Measurements from ENCODE around the gene RPS21. TPM values are rescaled to one million over a fixed set of nuclear protein-coding genes. Genes with fewer than 3 reads are reported as not detected.
A peak's percentile ranks its signal among the peaks of the same experiment; 100 is the strongest.

RPS21 gene
- total and polyA plus RNA-seq, 9 of the 15 experiments (the other 6 are each of a cell fraction or from before 2014, with no cell fraction given), result 1,380 to 5,647 (median 3,091) TPM

- TF ChIP-seq ZNF77 (CRISPR knock-in tag; IDR thresholded peaks at IDR 0.05), result no peak
- TF ChIP-seq MTF1 (CRISPR knock-in tag; IDR thresholded peaks at IDR 0.05; ENCODE audit: borderline replicate concordance), result no peak
- TF ChIP-seq PCBP2 (IDR thresholded peaks at IDR 0.05; ENCODE audit: low read depth, low read length, poor library complexity, severe bottlenecking), result no peak
- no peak for TF ChIP-seq NFIX (CRISPR knock-in tag; IDR thresholded peaks at IDR 0.05; ENCODE audit: low read depth)
- no peak for TF ChIP-seq CREB5 (CRISPR knock-in tag; IDR thresholded peaks at IDR 0.05)
- TF ChIP-seq PATZ1 (CRISPR knock-in tag; IDR thresholded peaks at IDR 0.05; ENCODE audit: borderline replicate concordance), result no peak
- TF ChIP-seq HDAC6 (IDR thresholded peaks at IDR 0.05; ENCODE audit: low read depth, low read length), result no peak
- peak; percentile 92 for TF ChIP-seq HMGN3 (IDR thresholded peaks at IDR 0.05; ENCODE audit: borderline replicate concordance, extremely low read depth, insufficient read length, low read depth, low read length)
- TF ChIP-seq ZNF586 (CRISPR knock-in tag; conservative IDR thresholded peaks at IDR 0.05), result no peak
- TF ChIP-seq ZC3H4 (CRISPR knock-in tag; IDR thresholded peaks at IDR 0.05; ENCODE audit: borderline replicate concordance), result no peak
- no peak for TF ChIP-seq KLF16 (IDR thresholded peaks at IDR 0.05)
- TF ChIP-seq ZNF12 (CRISPR knock-in tag; IDR thresholded peaks at IDR 0.05), result no peak; the same call in 1 of the 2 replicates
- TF ChIP-seq, protein P1, sequence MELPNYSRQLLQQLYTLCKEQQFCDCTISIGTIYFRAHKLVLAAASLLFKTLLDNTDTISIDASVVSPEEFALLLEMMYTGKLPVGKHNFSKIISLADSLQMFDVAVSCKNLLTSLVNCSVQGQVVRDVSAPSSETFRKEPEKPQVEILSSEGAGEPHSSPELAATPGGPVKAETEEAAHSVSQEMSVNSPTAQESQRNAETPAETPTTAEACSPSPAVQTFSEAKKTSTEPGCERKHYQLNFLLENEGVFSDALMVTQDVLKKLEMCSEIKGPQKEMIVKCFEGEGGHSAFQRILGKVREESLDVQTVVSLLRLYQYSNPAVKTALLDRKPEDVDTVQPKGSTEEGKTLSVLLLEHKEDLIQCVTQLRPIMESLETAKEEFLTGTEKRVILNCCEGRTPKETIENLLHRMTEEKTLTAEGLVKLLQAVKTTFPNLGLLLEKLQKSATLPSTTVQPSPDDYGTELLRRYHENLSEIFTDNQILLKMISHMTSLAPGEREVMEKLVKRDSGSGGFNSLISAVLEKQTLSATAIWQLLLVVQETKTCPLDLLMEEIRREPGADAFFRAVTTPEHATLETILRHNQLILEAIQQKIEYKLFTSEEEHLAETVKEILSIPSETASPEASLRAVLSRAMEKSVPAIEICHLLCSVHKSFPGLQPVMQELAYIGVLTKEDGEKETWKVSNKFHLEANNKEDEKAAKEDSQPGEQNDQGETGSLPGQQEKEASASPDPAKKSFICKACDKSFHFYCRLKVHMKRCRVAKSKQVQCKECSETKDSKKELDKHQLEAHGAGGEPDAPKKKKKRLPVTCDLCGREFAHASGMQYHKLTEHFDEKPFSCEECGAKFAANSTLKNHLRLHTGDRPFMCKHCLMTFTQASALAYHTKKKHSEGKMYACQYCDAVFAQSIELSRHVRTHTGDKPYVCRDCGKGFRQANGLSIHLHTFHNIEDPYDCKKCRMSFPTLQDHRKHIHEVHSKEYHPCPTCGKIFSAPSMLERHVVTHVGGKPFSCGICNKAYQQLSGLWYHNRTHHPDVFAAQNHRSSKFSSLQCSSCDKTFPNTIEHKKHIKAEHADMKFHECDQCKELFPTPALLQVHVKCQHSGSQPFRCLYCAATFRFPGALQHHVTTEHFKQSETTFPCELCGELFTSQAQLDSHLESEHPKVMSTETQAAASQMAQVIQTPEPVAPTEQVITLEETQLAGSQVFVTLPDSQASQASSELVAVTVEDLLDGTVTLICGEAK (IDR thresholded peaks at IDR 0.05), result peak; percentile 73
- TF ChIP-seq, protein P1 (CRISPR knock-in tag; IDR thresholded peaks at IDR 0.05), result no peak
- TF ChIP-seq ARHGAP35 (IDR thresholded peaks at IDR 0.05; ENCODE audit: partially characterized antibody), result no peak
Measured at GRCh38 chr20:62407221-62407992, 20.5 kb downstream of the RPS21 start, which contains the start of gene CABLES2 (continued).
